Measurements from ENCODE around the gene PRDM5.

The PRDM5 gene

DNA sequence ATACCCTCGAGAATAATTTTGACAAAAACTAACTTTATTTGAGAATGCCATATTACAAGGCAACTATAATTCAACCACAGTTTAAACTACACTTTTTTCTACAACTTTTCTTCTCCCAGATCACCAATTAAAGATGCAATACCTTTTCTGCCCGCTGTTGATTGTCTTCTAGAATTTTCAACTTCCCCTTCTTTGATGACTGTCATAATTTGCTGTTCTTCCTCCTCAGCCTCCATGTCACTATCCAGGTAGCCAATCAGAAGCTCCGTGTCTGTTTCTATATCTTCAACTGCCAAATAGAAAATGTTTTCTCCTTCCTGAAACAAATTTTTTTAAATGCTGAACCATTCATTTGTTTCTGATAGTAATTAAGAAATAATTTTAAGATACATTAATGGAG lies 101.5 kb downstream of the PRDM5 start:
- no peak for DNase-seq (ENCODE audit: low read depth, low spot score)

DNA sequence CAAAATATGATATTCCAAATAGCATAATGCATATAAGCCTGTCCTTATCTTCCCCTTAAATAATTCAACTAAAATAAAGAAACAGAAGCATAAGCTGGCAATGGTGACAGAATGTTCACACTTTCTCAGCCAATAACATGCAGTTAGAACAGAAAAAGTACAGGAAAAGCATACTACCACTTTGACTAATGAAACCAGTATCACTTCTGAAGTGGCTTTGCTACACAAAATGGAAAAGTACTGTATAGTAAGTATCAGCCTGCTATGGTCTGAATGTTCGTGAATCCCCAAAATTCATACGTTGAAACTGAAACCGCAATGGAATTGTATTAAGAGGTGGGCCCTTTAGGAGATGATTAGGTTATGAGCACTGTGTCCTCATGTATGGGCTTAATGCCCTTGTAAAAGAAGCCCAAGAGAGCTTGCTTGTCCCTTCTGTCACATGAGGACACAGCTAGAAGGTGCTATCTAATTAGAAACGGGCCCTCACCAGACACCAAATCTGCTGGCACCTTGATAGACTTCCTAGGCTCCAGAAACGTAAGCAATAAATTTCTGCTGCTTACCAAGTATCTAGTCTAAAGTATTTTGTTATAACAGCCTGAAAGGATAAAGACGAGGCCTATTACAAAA lies 102.6 kb downstream of the PRDM5 start:
- DNase-seq (ENCODE audit: low read depth, low spot score) = no peak

DNA sequence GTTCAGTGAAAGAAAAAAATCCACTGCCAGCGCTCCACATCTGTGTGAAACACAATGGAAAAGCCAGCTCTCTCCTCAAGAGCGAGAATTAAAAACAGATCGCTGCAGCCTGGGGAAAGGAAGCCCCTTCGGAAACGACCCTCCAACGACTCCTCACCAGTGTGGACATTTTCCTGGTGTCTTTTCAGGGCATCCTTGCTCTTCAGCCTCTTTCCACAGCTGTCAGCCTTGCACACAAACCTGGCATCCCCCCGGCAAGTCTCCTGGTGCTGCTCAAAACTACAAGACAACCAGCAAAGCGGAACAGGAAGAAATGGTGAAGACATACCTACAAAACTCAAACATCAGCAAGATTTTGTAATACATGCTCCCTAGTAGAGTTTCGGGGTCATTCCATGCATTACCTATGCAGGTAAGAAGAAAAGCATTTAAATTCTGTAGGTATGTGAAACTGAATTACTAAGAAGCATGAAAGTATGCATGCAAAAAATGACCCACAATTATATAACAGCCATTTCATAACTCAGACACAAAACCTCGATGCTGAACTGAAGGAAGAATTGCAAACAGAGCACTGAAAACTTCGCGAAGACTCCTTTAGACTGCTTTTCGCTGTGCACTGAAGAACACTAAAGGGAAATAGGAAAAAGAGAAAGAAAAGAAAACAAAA lies 106.1 kb downstream of the PRDM5 start:
- DNase-seq (ENCODE audit: low read depth, low spot score) = no peak

DNA sequence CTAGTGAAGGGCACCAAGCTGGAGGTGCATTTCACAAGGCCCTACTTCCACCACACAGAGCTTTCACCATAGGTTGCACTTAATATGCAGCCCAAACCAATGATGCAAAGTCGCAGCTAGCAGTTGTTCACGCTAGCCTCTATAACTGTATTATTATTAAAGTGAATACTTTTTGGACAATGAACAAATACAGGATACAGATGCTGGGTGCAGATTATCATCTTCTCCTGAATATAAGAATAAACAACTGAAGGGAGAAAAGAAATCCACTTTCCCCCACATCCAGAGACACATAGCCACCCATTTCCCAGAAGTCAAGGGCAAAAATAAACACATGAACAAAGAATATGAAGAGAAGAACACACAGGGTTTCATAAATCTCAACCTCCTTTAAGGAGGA lies 107.2 kb downstream of the PRDM5 start:
- DNase-seq (ENCODE audit: low read depth, low spot score) = no peak

DNA sequence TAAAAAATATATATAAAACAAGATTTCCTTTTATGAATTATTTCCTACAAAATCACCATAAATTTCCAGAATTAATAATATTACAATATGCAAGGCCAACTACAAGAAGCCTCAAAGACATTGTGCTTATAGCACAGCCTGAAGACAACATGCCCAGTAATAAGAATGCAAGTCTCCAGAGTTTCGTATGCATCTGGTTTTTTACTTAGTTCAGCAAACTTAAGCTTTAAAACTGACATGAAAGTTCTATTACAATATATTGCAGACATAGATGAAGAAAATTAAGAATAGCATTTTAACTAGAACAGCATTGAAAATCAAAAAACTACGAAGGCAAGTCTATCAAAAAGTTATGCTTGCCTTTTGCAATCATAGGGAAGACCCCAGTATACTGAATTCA lies 107.6 kb downstream of the PRDM5 start:
- no peak for DNase-seq (ENCODE audit: low read depth, low spot score)

DNA sequence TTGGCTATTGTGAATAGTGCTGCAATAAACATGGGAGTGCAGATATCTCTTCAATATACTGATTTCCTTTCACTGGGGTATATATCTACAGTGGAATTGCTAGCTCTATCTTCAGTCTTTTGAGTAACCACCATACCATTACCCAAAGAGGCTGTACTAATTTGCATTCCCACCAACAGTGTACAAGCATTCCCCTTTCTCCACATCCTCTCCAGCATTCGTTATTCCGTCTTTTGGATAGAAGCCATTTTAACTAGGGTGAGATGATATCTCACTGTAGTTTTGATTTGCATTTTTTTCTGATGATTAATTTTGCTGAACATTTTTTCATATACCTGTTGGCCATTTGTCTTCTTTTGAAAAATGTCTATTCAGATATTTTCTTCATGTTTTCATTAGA lies 110.3 kb downstream of the PRDM5 start:
- DNase-seq (ENCODE audit: low read depth, low spot score) = no peak

DNA sequence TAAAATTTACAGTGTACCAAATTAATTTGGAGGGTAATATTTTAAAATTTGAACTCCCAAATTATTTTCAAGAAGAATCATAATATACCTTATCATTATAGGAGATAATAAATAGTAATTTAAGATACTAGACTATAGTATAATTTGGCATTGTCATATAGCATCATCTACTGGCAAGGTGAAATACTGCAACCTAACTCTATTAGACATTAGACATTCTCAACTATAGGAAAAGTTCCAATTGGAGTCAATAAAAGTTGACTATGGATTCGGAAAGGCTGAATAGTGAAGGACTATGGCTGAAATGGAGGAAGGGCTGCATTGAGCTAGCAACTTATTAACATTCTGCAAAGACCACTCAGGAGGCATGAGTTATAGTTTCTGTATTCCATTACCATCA lies 113.0 kb downstream of the PRDM5 start:
- no peak for DNase-seq (ENCODE audit: low read depth, low spot score)

DNA sequence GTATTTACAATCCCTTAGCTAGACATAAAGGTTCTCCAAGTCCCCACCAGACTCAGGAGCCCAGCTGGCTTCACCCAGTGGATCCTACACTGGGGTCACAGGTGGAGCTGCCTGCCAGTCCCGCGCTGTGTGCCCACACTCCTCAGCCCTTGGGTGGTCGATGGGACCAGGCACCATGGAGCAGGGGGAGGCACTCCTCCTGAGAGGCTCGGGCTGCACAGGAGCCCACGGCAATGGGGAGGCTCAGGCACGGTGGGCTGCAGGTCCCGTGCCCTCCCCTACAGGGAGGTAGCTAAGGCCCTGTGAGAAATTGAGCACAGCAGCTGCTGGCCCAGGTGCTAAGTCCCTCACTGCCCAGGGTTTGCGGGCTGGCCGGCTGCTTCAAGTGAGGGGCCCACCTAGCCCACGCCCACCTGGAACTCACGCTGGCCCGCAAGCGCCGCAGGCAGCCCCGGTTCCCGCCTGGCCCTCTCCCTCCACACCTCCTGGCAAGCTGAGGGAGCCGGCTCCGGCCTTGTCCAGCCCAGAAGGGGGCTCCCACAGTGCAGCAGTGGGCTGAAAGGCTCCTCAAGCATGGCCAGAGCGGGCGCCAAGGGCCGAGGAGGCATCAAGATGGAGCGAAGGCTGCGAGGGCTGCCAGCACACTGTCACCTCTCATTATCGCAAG lies 113.9 kb downstream of the PRDM5 start:
- DNase-seq (ENCODE audit: low read depth, low spot score) = no peak

DNA sequence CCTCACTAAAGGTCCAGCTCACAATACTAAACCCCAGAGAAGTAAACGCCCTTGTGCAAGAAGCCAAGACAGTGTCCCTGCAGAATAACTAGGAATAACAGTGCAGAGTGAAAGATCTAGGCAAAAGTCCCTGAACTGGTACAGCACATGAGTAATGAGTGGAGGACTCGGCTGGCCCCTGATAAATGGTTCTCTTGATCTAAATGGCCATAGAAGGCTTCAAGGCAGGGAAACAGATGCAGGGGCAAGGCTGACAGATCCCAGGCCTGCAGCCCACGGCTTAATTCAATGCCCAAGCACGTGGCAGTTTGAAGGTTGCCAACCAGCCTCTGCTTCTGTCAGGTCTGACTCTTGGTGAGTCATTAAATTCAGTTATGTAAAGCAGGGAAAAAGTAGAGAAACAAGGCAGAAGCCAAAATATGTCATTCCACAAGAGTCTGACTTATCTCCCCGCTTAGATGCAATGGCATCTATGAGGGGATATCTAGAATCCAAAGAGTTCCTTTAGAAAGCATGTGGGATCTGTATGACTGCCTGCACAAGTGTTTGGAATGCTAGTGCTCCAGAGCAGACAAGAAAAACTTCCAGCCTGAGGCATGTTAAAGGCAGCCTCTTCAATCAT lies 121.3 kb downstream of the PRDM5 start:
- DNase-seq (ENCODE audit: low read depth, low spot score) = no peak

DNA sequence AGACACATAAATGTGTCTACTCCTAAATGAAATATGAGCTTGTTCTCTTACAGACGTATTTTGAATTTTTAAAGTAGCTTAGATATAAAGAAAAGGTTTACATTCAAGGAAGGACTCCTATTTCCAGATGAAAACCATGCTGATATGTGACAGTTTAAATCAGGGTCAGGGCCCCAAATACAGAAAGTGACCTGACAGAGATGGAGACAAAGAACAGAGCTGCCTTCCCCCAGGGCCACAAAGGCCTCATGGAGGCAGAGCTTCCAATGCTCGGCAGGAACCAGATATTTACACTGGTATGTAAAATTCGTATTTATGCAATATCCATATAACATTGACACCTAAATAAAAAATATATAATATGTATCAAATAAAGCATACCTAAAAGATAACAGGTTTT lies 124.0 kb downstream of the PRDM5 start:
- no peak for DNase-seq (ENCODE audit: low read depth, low spot score)

DNA sequence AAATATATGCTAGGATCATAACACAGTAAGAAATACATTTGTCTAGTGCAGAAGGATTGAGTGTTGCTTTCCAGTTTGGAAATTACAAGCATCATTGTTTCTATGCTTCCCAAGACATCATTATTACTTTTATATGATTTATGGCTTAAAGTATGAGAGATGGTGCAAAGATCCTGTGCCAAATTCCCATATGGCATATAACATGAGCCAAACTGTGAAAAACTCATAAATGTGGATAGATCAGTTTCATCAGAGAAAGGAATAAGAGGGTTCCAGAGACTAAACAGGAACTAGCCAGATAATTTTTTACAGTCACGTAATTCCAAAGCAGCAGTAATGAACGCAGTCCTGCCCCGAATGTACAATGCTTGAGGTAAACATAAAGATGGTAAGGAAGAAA lies 126.3 kb downstream of the PRDM5 start:
- no peak for DNase-seq (ENCODE audit: low read depth, low spot score)

DNA sequence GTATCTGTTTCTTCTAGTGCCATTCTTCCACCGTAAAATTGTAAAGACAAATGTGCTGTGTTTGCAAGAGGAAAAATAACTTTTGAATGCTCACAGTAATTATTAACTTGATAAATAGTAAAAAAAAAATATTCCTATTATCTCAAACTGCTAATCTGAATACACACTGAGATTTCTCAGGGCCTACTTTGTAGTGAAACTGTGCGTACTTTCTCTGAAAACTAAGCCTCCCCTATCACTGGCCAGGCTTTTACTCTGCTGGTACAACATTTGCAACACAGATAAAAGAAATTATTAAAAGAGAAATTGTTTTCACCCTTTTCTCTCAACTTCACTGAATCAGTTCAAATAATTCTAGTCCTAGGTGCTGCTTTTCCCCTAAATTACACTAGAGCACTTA lies 137.3 kb downstream of the PRDM5 start:
- DNase-seq (ENCODE audit: low read depth, low spot score) = no peak

DNA sequence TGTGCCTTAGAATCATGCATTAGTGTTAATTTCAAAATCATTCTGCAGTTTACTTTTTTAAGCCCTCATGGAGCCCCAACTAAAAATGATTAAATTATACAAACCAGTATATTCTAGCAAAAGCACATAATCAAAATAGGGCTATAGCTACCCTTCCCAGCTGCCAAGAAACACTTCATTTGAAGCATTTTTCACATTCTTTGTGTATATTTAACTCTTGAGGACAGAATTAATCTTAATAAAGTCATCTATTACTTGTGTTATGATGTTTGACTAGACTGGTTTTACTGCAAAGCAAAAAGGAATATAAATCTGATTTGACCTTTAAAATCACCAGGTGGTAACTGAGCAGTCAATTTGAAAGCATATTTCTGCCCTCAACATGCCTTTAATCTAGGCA lies 145.1 kb downstream of the PRDM5 start:
- no peak for DNase-seq (ENCODE audit: low read depth, low spot score)

DNA sequence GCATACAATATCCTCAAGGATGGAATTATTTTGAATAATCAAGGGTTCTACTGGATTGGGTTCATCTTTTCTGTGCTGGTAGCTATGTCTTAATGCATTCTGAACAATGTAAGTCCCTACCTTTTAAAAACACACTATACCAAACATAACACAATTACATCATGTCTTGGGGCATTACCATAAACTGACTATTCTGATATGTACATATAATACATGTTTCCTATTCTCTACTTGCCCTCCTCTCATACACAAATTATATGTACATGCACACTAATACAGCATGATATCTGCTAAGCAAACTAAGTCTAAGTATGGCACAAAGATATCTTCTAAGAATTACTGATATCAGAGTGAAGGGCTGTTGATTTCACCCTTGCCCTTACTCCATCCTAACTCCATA lies 147.1 kb downstream of the PRDM5 start:
- DNase-seq (ENCODE audit: low read depth, low spot score) = no peak

DNA sequence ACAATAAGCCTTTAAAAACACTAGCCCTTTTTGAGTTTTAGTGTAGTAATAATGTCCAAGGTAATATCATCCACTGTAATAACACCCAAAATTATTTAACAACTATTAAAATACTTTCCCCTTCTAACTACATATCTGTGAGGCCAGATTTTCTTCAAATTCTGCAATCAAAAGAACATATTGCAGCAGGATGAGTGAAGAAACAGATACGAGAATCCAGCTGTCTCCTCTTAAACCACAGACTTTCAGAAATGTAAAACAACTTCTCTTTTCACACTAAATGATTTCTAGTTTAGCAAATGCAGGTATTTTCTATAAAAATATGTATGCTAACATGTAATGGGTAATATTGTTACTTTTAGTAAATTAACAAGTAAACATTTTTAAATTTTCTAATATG lies 148.9 kb downstream of the PRDM5 start:
- no peak for DNase-seq (ENCODE audit: low read depth, low spot score)

DNA sequence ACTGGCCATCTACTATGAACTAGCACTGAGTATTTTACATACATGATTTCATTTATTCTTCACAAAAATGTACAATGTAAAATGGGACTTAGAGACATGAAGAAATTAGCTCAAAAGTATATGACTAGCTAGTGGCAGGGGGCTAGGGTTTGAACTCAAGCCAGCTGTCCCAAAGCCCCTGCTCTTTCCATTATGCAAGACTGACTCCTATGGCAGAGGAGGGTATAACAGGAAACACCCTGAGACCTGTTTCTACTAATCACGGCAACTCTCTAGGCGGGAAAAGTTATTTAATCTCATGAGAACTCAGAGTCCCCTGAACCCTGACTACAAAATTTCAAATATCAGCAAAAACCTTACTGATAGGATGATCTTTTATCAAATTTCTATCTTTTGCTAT lies 150.6 kb downstream of the PRDM5 start:
- DNase-seq (ENCODE audit: low read depth, low spot score) = no peak

DNA sequence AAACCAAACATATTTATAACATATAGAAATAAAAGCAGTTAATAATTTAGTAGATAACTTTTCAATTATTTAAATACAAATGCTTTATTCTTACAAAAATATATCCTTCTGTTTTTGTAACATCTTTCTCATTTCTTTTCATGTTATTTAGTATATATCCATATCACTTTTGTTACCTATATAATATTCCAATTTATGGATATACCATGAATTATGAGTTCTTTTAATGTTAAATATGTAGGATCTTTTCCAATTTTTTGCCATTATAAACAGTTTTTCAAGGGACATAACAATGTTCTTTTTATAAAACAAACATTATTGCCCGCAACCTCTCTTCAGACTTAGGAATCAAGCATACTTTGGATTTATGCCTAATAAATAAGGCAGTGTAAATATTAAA lies 151.6 kb downstream of the PRDM5 start:
- DNase-seq (ENCODE audit: low read depth, low spot score) = no peak

DNA sequence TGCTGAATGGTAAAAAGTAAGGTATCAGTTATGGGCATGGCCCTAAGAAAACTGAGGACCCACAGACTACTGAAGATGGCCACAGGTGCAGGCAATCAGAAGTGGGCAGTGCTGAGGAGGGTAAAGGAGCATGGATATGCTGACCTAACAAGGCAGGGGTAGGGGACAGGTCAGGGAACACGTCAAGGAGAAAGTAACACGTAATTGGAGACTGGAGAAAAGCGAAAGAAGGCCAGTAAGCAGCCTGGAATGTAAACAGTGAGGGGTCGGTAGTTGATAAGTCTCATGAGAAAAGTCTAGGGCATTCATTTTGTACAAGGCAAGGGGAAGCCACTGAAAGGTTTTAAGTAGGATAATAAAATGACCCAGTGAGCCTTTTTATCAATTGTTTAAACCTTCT lies 153.3 kb downstream of the PRDM5 start:
- DNase-seq (ENCODE audit: low read depth, low spot score) = peak; percentile 47

DNA sequence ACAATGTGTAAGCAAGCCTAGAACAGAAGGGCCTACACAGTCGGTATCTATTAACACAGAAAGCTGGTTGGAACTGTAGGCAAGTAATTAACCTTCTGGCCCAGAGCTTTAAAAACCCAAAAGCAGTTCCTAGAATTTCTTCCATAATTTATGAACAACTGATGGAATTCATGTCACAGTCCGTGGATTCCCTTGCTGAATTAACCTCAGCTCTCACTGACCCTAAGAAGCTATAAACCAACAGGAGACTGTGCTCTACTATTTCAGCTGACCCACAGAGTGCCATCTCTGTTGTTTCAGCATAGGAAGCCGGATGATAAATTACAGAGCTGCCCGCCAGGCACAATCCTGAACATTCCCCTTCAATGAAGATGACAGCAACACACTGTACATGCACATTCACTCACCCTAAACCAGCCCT lies 157.3 kb downstream of the PRDM5 start:
- DNase-seq (ENCODE audit: low read depth, low spot score) = no peak

DNA sequence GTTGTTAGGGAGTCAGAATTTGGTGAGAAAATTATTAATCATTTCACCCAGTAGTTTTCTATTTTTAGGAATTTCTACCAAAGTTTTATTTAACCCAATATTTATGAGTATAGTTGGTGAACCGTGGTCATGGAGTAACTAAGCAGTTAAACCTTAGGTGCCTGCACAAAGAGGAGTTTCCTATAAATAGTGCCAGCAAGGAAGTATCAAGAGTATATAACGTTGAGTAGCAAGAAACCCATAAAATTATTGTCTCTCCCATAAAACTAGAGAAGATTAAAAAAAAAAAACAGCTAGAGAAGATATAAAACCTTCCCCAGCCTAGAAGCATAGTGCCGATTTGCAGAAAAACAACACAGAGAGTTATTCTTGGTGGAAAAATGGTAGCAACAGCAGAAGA lies 158.9 kb downstream of the PRDM5 start:
- no peak for DNase-seq (ENCODE audit: low read depth, low spot score)

DNA sequence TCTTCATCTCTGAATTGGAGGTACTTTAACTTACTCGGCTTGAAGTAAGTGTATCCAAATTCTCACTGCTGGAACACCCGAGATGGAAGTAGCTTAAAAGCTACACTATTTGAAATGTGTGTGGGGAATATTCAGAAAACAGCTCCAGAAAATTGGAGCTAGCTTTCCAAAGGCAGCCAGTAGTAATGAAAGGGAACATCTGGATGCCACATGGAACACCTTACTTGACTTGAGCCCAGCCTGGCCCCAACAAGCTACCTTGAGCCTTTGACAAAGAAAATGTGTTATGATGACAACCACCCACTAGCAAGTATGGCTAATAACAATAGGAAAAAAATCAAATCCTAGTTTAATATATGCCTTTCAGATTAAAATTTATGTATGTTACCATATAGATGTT lies 161.5 kb downstream of the PRDM5 start:
- no peak for DNase-seq (ENCODE audit: low read depth, low spot score)

DNA sequence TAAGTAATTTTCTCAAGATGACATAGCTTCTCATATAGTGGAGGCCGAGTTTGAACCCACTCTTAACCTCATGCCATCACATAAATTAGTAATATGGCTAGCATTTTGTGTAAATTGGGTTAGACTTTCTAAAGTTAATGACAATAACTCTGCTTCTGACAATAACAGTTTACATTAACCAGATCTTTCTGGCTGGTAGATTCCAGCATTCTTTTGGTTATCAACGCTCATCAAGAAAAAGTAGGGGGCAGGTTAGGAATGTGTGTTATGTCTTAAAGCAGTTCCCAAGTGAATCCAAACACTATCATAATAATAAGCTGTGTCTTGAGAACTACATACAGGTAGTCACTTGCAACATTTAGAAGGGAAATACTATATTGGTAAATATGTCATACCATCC lies 162.5 kb downstream of the PRDM5 start:
- no peak for DNase-seq (ENCODE audit: low read depth, low spot score)

DNA sequence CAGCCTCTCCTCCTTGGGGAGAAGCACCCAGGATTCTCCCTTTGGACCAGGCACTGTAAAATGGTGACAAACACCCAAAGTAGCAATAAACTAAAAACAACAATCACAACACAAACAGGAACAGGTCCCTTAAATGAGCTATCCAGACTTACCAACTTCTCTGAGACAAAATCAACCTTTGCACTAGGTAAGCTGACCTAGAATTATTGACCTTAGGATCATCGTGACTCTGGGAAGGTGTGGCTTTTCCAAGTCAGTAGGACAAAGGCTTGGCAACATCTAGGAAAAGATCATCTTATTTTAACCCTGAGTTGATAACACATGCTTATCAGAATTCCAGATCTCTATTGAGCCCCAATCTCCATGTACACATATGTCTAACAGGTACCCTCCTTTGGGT lies 166.7 kb downstream of the PRDM5 start:
- no peak for DNase-seq (ENCODE audit: low read depth, low spot score)
